HG03469 (cell line): ENCODE results near the gene SLC29A3.

Experiments used
- ATAC-seq: cut with Tn5 transposase; IDR thresholded peaks from one replicate; pipeline ENCODE4 v1.9.1; 2021; ENCODE audit warnings: mild to moderate bottlenecking, moderate library complexity, moderate number of reproducible peaks; ENCODE audit not compliant: unreplicated experiment

Gene SLC29A3

GRCh38 chr10:71389768-71390460 is 70.9 kb downstream of the SLC29A3 start:
- no peak for ATAC-seq

GRCh38 chr10:71390461-71390835 is 71.4 kb downstream of the SLC29A3 start:
- ATAC-seq, result no peak

- no peak for ATAC-seq
These were observed 72.0 kb downstream of the SLC29A3 start for GRCh38 chr10:71390921-71391690.

GRCh38 chr10:71391701-71392100 is 72.6 kb downstream of the SLC29A3 start:
- ATAC-seq, result no peak

- no peak for ATAC-seq
These were observed 73.2 kb downstream of the SLC29A3 start for GRCh38 chr10:71392292-71392691.

- no peak for ATAC-seq
These were observed 74.0 kb downstream of the SLC29A3 start for GRCh38 chr10:71392791-71393781.

- no peak for ATAC-seq
These were observed 74.9 kb downstream of the SLC29A3 start for GRCh38 chr10:71393841-71394475.

GRCh38 chr10:71394926-71395562 is 76.0 kb downstream of the SLC29A3 start:
- no peak for ATAC-seq

GRCh38 chr10:71395621-71396020 is 76.6 kb downstream of the SLC29A3 start:
- no peak for ATAC-seq

- ATAC-seq, result no peak
These were observed 77.1 kb downstream of the SLC29A3 start for GRCh38 chr10:71396084-71396710.

- no peak for ATAC-seq
These were observed 77.7 kb downstream of the SLC29A3 start, which contains the start of gene CDH23 for GRCh38 chr10:71396711-71397295. TSS of gene CDH23 (plus strand) at chr10:71396920. CDS start at chr10:71439832, 42,912 bp downstream.

- no peak for ATAC-seq
These were observed 78.5 kb downstream of the SLC29A3 start for GRCh38 chr10:71397296-71398212.

GRCh38 chr10:71398976-71399375 is 79.9 kb downstream of the SLC29A3 start:
- ATAC-seq, result no peak

GRCh38 chr10:71399946-71400345 is 80.9 kb downstream of the SLC29A3 start:
- ATAC-seq, result no peak

- ATAC-seq, result no peak
These were observed 82.0 kb downstream of the SLC29A3 start for GRCh38 chr10:71401056-71401455.

GRCh38 chr10:71402005-71402404 is 82.9 kb downstream of the SLC29A3 start:
- no peak for ATAC-seq

- ATAC-seq, result no peak
These were observed 85.6 kb downstream of the SLC29A3 start for GRCh38 chr10:71404503-71405295.
